Panc1 (cell line): ENCODE measurements around the gene DPH2. TPM values are rescaled to one million over a fixed set of nuclear protein-coding genes. Genes with fewer than 3 reads are reported as not detected.
A peak's percentile ranks its signal among the peaks of the same experiment; 100 is the strongest.

Experiments
- ATAC-seq: fragments of 200-7000 bp; cut with Tn5 transposase; 2 replicates; pipeline ENCODE4 v1.9.1; 2020; ENCODE audit warnings: mild to moderate bottlenecking, moderate library complexity
- BruUV-seq: library from RNA; stranded (reverse); fragments of 400-500 nt; replicated peaks from 2 replicates; lab custom pipeline; 2021; lab: Mats Ljungman, UMichigan
- CTCF ChIA-PET: fragments of 300-600 bp; sonication (Branson Sonifier 250); formaldehyde crosslinking; loops from one replicate; lab custom pipeline; 2022; ENCODE audit warnings: antibody characterized with exemption; lab: Charles Lee
- POLR2A ChIA-PET: fragments of 300-600 bp; sonication (Branson Sonifier 250); formaldehyde crosslinking; loops from one replicate; lab custom pipeline; 2022; ENCODE audit warnings: antibody characterized with exemption; lab: Charles Lee
- DNase-seq: peaks from one replicate; pipeline ENCODE4 v3.0.0-alpha.2; 2010; ENCODE audit warnings: low read depth, low spot score
- H3K27ac ChIP-seq: 2 replicates; pipeline ENCODE4 v1.5.1; 2011; ENCODE audit warnings: mild to moderate bottlenecking, low read length, inconsistent platforms
- H3K27me3 ChIP-seq: fragments of 200-500 bp; sonication (Bioruptor generic); 2 replicates; pipeline ENCODE4 v1.6.0; 2014; ENCODE audit warnings: low read length, inconsistent platforms; ENCODE audit not compliant: control insufficient read depth, insufficient read depth
- H3K36me3 ChIP-seq: fragments of 200-500 bp; sonication (Bioruptor generic); 2 replicates; pipeline ENCODE4 v1.5.1; 2014; ENCODE audit warnings: inconsistent platforms, mild to moderate bottlenecking, low read length, moderate library complexity; ENCODE audit not compliant: control insufficient read depth, insufficient read depth
- H3K4me1 ChIP-seq: 2 replicates; pipeline ENCODE4 v1.5.1; 2011; ENCODE audit warnings: inconsistent platforms, mild to moderate bottlenecking, low read length, moderate library complexity; ENCODE audit not compliant: control insufficient read depth, insufficient read depth
- H3K4me3 ChIP-seq, 2 experiments: 2 replicates each; pipeline ENCODE4 v1.5.1; 2011 to 2012; ENCODE audit warnings: low read depth in 2 of 2, low read length in 2 of 2, mild to moderate bottlenecking in 2 of 2, inconsistent platforms in 1 of 2, moderate library complexity in 1 of 2
- H3K9me3 ChIP-seq: fragments of 200-500 bp; sonication (Bioruptor generic); 2 replicates; pipeline ENCODE4 v1.5.1; 2014; ENCODE audit warnings: low read depth, mild to moderate bottlenecking, inconsistent platforms, low read length, moderate library complexity; ENCODE audit not compliant: control insufficient read depth, insufficient read depth
- CTCF ChIP-seq: fragments of 450-650 bp; IDR thresholded peaks from 2 replicates; pipeline ENCODE4 v1.5.1; 2017; ENCODE audit warnings: mild to moderate bottlenecking
- REST ChIP-seq, 2 experiments: IDR thresholded peaks; 2 replicates each; pipeline ENCODE4 v1.6.1; 2011 to 2012; ENCODE audit warnings: low read depth in 2 of 2, control low read depth in 1 of 2, low read length in 1 of 2, mild to moderate bottlenecking in 1 of 2, moderate library complexity in 1 of 2; ENCODE audit not compliant: insufficient read depth in 1 of 2
- SIN3A ChIP-seq: IDR thresholded peaks from 2 replicates; pipeline ENCODE4 v1.6.1; 2012; ENCODE audit warnings: low read depth, mild to moderate bottlenecking, low read length, moderate library complexity, borderline replicate concordance; ENCODE audit not compliant: insufficient read depth
- TCF7L2 ChIP-seq: IDR thresholded peaks from 2 replicates; pipeline ENCODE4 v1.6.1; 2011; ENCODE audit warnings: mild to moderate bottlenecking, low read depth, low read length, inconsistent platforms
- in situ Hi-C: cut with HindIII; loops from 2 replicates; pipeline ENCODE4 v1.10.0; 2016; ENCODE audit warnings: low sequenced_read_pairs, low pct_unique_long_range_greater_than_20kb
- intact Hi-C: fragments of 100-400 bp; cut with micrococcal nuclease; formaldehyde crosslinking; loops from one replicate; pipeline ENCODE4 v1.10.0; 2022; ENCODE audit not compliant: unreplicated experiment
- total RNA-seq: library from RNA; stranded (reverse); gene quantifications from one replicate; pipeline ENCODE4 v1.2.1, GENCODE V29; 2021; ENCODE audit not compliant: unreplicated experiment

DPH2 gene
- total RNA-seq, 1 experiment from 2014 or later, result 76.0 TPM

- Histone ChIP-seq H3K27me3 (no peaks in the 10 kb centered on the region), H3K36me3 (peaks cover 4% of the 10 kb centered on the region; the same call in 1 of the 2 replicates), H3K27ac (peak overlapping the region; percentile 96), H3K4me3 (peak overlapping the region; percentile 79 to 88), H3K9me3 (no peaks in the 10 kb centered on the region), H3K4me1 (peaks cover 16% of the 10 kb centered on the region)
- BruUV-seq, result no TSS peak
- ATAC-seq (no peak), DNase-seq (no peak)
- in situ Hi-C loops, result loop anchor here (25.0 kb wide), 1 partner anchor 186 kb away; no protein-coding TSS in a partner anchor
- CTCF ChIA-PET, result no interaction called here
- POLR2A ChIA-PET, result no interaction called here
- intact Hi-C loops, result no loop called here
- TF ChIP-seq SIN3A, result no peak
- no peak for TF ChIP-seq TCF7L2
- TF ChIP-seq CTCF, result no peak
- no peak for TF ChIP-seq REST (IDR thresholded peaks at IDR 0.05; ENCODE audit: insufficient read depth in 1 of 2, low read depth in 2 of 2, low read length in 1 of 2)
These were observed 21.9 kb upstream of the DPH2 start for GRCh38 chr1:43947874-43948437.

GRCh38 chr1:43949678-43950077, 20.1 kb upstream of the DPH2 start:
- in situ Hi-C loops, result loop anchor here (25.0 kb wide), 1 partner anchor 187 kb away; no protein-coding TSS in a partner anchor
- Histone ChIP-seq H3K36me3 (peaks cover 4% of the 10 kb centered on the region; the same call in 1 of the 2 replicates), H3K4me1 (peaks cover 16% of the 10 kb centered on the region), H3K27ac (no peak overlapping the region), H3K4me3 (no peak overlapping the region), H3K9me3 (no peaks in the 10 kb centered on the region), H3K27me3 (no peaks in the 10 kb centered on the region)
- ChIA-PET POLR2A (no interaction called here), CTCF (interaction anchor here (1.1 kb wide), 1 partner anchor 15 kb away, joined by 3 read pairs; no protein-coding TSS in a partner anchor)
- intact Hi-C loops, result no loop called here
- BruUV-seq, result no TSS peak
- no peak for TF ChIP-seq REST (IDR thresholded peaks at IDR 0.05; ENCODE audit: insufficient read depth in 1 of 2, low read depth in 2 of 2, low read length in 1 of 2)
- TF ChIP-seq CTCF, result no peak
- ATAC-seq, result no peak
- no peak for DNase-seq
